HG02840 (cell line): ENCODE results near the gene ANTXR1.

Source experiments
- ATAC-seq: cut with Tn5 transposase; IDR thresholded peaks from one replicate; pipeline ENCODE4 v1.9.1; 2021; ENCODE audit warnings: mild to moderate bottlenecking, moderate library complexity, moderate number of reproducible peaks; ENCODE audit not compliant: unreplicated experiment, low FRiP score

ANTXR1 gene

DNA sequence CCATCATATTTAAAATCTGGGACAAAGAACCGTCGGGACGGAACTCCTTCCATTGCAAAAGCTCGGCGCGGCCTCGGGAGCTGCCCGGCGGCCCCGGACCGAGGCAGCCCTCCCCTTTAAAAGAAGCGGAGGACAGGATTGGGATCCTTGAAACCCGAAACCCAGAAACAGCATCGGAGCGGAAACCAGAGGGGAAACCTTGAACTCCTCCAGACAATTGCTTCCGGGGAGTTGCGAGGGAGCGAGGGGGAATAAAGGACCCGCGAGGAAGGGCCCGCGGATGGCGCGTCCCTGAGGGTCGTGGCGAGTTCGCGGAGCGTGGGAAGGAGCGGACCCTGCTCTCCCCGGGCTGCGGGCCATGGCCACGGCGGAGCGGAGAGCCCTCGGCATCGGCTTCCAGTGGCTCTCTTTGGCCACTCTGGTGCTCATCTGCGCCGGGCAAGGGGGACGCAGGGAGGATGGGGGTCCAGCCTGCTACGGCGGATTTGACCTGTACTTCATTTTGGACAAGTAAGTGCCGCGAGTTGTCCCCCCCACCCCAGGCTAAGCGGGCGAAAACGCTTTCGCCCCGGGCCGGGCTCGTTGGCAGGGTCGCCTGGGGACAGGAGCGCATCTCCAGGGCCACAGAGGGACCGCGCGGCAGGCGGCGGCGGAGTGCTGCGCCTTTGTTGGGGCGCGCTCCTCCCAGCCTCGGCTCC, at the start of gene ANTXR1:
ANTXR1 (plus strand) TSS at position 38 of the 698 bp plus-strand sequence; CDS start at position 359, 321 bp downstream.
- no peak for ATAC-seq

DNA sequence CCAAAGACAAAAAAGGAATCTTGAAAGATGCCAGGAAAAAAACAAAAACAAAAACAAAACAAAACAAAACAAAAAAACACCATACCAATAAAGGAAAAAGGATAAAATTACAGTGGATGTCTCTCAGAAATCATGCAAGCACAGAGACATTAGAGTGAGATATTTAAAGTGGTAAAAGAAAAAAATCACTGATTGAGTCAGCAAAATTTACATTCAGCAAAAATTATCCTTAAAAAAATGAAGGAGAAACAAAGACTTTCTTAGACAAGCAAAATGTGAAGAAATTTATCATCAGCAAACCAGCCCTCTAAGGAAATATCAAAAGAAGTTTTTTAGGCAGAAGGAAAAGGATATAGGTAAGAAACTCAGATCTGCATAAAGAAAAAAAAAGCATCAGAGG, 48.7 kb upstream of the ANTXR1 start:
- no peak for ATAC-seq

- no peak for ATAC-seq
Observed at GRCh38 chr2:68968221-68968620, 44.8 kb upstream of the ANTXR1 start.

- no peak for ATAC-seq
Observed at GRCh38 chr2:68969736-68970490, 43.1 kb upstream of the ANTXR1 start.

GRCh38 chr2:68970566-68971265, 42.3 kb upstream of the ANTXR1 start:
- no peak for ATAC-seq

- no peak for ATAC-seq
Observed at GRCh38 chr2:68971591-68972231, 41.3 kb upstream of the ANTXR1 start.

DNA sequence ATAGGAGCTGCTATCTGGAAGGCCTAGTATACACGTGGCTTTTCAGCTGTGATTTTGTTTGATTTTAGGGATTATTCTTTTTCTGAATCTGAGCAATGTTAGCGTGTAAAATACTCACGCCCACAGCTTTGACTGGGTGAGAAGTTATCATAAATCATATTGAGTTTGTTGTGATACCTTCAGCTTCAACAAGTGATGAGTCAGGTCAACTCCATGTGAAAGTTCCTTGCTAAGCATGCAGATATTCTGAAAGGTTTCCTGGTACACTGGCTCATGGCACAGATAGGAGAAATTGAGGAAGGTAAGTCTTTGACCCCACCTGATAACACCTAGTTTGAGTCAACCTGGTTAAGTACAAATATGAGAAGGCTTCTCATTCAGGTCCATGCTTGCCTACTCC, 38.7 kb upstream of the ANTXR1 start, which contains the start of gene GKN1:
GKN1 (plus strand) TSS at position 386 of the 400 bp plus-strand sequence. CDS start 42 bp downstream, outside the sequence.
- no peak for ATAC-seq

GRCh38 chr2:68974946-68975665, 37.9 kb upstream of the ANTXR1 start:
- no peak for ATAC-seq

GRCh38 chr2:68975844-68976243, 37.1 kb upstream of the ANTXR1 start:
- ATAC-seq, result no peak

DNA sequence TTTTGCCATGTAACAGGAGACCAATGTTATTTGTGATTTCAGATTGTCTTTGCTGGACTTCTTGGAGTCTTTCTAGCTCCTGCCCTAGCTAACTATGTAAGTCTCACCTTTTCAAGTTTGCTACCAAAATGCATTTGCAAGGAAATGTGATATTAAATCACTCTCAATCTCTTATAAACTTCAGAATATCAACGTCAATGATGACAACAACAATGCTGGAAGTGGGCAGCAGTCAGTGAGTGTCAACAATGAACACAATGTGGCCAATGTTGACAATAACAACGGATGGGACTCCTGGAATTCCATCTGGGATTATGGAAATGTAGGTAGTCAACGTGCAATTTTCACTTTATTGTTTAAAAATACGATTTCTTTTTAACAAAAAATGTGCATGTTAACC, 35.5 kb upstream of the ANTXR1 start:
- ATAC-seq, result no peak

DNA sequence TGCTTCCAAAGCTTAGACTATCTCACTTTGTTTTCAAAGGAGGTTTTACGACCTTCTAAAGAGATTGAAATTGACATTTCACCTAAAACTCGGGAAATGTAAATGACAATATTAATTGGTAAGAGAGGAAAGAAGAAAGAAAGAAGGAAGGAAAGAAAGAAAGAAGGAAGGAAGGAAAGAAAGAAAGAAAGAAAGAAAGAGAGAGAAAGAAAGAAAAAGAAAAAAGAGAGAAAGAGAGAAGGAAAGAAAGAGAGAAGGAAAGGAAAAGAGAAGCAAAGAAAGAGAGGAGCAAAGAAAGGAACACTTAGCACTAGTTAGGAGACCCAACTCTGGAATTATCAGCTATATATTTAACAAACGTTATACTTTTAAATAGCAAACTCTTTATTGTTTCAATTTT, 34.9 kb upstream of the ANTXR1 start:
- ATAC-seq, result no peak

GRCh38 chr2:68980956-68981355, 32.0 kb upstream of the ANTXR1 start:
- no peak for ATAC-seq

DNA sequence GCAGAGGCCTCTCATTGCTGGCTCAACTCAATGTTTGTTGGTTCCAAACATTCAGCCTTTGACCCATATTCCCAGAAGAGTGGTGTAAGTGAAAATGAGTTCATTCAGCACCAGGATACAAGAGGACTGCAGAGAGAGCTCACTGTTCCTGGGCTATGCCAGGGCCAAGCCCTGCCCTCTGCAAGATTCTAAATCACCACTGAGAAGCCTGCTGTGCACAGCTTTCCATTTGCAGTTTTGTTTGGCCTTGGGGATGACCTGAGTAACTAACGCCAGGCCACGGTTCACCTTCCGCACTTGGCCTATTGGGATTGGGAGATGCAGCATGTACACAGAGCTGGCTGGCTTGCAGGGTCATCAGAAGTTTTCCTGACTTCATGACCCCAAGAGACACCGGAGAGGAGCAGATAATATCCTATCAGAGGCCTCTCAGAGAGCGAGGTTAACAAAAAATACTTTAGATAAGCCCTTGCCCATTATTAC, 25.9 kb upstream of the ANTXR1 start:
- no peak for ATAC-seq

DNA sequence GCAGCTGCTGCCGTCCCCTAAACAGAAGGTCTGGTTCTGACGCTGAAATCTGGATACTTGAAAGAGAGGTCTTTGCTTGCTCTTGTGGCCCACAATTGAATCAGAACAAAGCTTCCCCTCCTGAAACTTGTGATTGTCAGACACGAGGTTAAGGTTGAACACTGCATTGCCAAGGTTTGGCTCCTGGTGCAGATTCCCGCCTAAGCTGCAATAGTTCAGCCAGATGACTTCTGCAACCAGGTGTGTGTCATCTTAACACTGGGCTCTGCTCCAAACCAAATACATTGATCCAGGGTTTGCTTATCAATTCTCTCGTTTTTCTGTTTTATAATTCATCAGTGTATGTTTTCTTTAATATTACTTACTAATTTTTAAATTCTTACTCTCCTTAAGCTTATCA, 23.9 kb upstream of the ANTXR1 start:
- no peak for ATAC-seq

DNA sequence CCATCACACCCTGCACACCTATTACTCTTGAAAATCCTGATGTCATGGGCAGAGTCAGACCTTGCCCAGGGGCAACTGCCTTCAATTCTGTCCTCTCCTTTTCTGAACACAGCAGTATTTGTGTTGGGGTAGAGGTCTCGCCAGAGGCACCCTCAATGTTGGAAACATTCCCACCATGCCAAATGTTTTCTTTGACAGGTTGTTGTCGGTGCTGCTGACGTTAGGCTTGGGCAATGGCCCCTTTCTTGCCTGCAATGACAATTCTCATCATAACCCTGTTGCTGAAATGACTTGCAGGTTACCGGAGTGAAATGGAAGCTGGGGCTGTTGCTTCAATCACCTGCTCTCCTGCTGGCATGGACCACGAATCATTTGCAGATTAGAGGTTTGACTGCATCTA, 20.6 kb upstream of the ANTXR1 start:
- ATAC-seq, result no peak

GRCh38 chr2:68992933-68993332, 20.0 kb upstream of the ANTXR1 start:
- ATAC-seq, result no peak

GRCh38 chr2:68993660-68994059, 19.3 kb upstream of the ANTXR1 start:
- no peak for ATAC-seq

DNA sequence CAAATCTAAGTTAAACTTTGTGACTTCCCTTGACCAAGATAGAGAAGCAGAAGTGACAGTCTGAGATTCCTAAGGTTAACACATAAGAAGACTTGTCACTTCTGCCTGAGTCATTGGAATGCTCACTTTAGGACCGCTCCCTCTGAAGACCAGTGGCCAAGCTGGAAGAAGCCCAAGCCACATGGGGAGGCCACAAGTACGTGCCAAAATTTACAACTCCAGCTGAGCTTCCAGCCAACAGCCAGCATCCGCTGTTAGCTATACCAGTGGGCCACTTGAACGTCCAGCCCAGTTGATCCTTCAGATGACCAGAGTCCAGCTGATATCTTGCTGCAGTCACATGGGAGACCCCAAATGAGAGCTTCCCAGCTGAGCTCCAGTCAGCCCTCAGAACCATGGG, 18.1 kb upstream of the ANTXR1 start:
- ATAC-seq, result no peak

- no peak for ATAC-seq
Observed at GRCh38 chr2:68995916-68996315, 17.1 kb upstream of the ANTXR1 start.

GRCh38 chr2:68997401-68997800, 15.6 kb upstream of the ANTXR1 start:
- ATAC-seq, result no peak
